HCT116 (cell line): ENCODE data around the gene GZMA. TPM values are rescaled to one million over a fixed set of nuclear protein-coding genes. Genes with fewer than 3 reads are reported as not detected.

Source experiments
- ATAC-seq: fragments of 200-7000 bp; cut with Tn5 transposase; 2 replicates; pipeline ENCODE4 v1.9.1; 2020; ENCODE audit warnings: mild to moderate bottlenecking, moderate library complexity
- BruUV-seq: library from RNA; stranded (reverse); fragments of 400-500 nt; replicated peaks from 2 replicates; lab custom pipeline; 2021; lab: Mats Ljungman, UMichigan
- CTCF ChIA-PET: fragments of 300-600 bp; sonication (Branson Sonifier 250); formaldehyde crosslinking; loops from one replicate; lab custom pipeline; 2021; ENCODE audit warnings: antibody characterized with exemption; lab: Charles Lee
- POLR2A ChIA-PET: fragments of 300-600, 350-600 bp; sonication (Branson Sonifier 250); formaldehyde crosslinking; loops from one replicate; lab custom pipeline; 2021; ENCODE audit warnings: antibody characterized with exemption; lab: Charles Lee
- RAD21 ChIA-PET, 2 experiments: fragments of 300-600 bp; sonication (Branson Sonifier 250); formaldehyde crosslinking; loops; one replicate each; lab custom pipeline; 2023; ENCODE audit warnings: low total read pairs in 2 of 2; ENCODE audit not compliant: uncharacterized antibody in 2 of 2, unreplicated experiment in 2 of 2, low non-redundant PET in 1 of 2; lab: Charles Lee
- DNase-seq: peaks from one replicate; pipeline ENCODE4 v3.0.0-alpha.2; 2010; ENCODE audit warnings: low read depth, low spot score
- H2AFZ ChIP-seq: fragments of 200-600 bp; shearing (Covaris generic), sonication (generic); 2 replicates; pipeline ENCODE4 v1.6.1; 2017; ENCODE audit warnings: low read depth, mixed run types, mixed read lengths, antibody characterized with exemption, low read length; ENCODE audit not compliant: poor library complexity, severe bottlenecking
- H3K27ac ChIP-seq: 2 replicates; pipeline ENCODE4 v1.5.1; 2012; ENCODE audit warnings: low read depth, low read length
- H3K27me3 ChIP-seq: fragments of 200-600 bp; sonication (generic); 2 replicates; pipeline ENCODE4 v1.6.1; 2016; ENCODE audit warnings: mixed run types, low read length, mixed read lengths; ENCODE audit not compliant: insufficient read depth
- H3K36me3 ChIP-seq, 2 experiments: fragments of 200-500 bp in 1 of 2; fragments of 200-600 bp in 1 of 2; sonication (Bioruptor generic) in 1 of 2; sonication (generic) in 1 of 2; 2 replicates each; pipeline versions ENCODE4 v1.5.1 to v1.6.1; 2014 to 2016; ENCODE audit warnings: low read length in 2 of 2, inconsistent platforms in 1 of 2, mixed read lengths in 1 of 2, mixed run types in 1 of 2; ENCODE audit not compliant: insufficient read depth in 2 of 2, control insufficient read depth in 1 of 2
- H3K4me1 ChIP-seq, 2 experiments: fragments of 200-600 bp in 1 of 2; sonication (generic) in 1 of 2; 2 replicates each; pipeline versions ENCODE4 v1.5.1 to v1.6.1; 2012 to 2017; ENCODE audit warnings: low read length in 2 of 2, inconsistent platforms in 1 of 2, mild to moderate bottlenecking in 1 of 2, mixed read lengths in 1 of 2, mixed run types in 1 of 2, moderate library complexity in 1 of 2; ENCODE audit not compliant: insufficient read depth in 2 of 2, control insufficient read depth in 1 of 2
- H3K4me2 ChIP-seq: fragments of 200-600 bp; sonication (generic); 2 replicates; pipeline ENCODE4 v1.6.1; 2017; ENCODE audit warnings: mixed run types, low read length, mixed read lengths
- H3K4me3 ChIP-seq, 2 experiments: fragments of 200-600 bp in 1 of 2; sonication (generic) in 1 of 2; replicated peaks in 1 of 2; 2 replicates each; pipeline ENCODE4 v1.5.1; 2011 to 2016; ENCODE audit warnings: low read length in 2 of 2, control low read depth in 1 of 2, low read depth in 1 of 2, mild to moderate bottlenecking in 1 of 2, mixed read lengths in 1 of 2, mixed run types in 1 of 2
- H3K79me2 ChIP-seq: fragments of 200-600 bp; sonication (generic); 2 replicates; pipeline ENCODE4 v1.6.1; 2017; ENCODE audit warnings: mild to moderate bottlenecking, mixed run types, low read length, moderate library complexity, mixed read lengths; ENCODE audit not compliant: insufficient read depth
- H3K9ac ChIP-seq: fragments of 200-600 bp; sonication (generic); 2 replicates; pipeline ENCODE4 v1.6.1; 2016; ENCODE audit warnings: low read length, mixed read lengths
- H3K9me2 ChIP-seq: fragments of 200-600 bp; sonication (generic), shearing (Covaris generic); 2 replicates; pipeline ENCODE4 v1.6.1; 2017; ENCODE audit warnings: mixed run types, mild to moderate bottlenecking, moderate library complexity; ENCODE audit not compliant: insufficient read depth
- H3K9me3 ChIP-seq, 2 experiments: fragments of 200-500 bp in 1 of 2; fragments of 200-600 bp in 1 of 2; sonication (Bioruptor generic) in 1 of 2; sonication (generic) in 1 of 2; 2 replicates each; pipeline ENCODE4 v1.6.1; 2014 to 2017; ENCODE audit warnings: low read length in 2 of 2, mixed read lengths in 2 of 2, inconsistent platforms in 1 of 2, low read depth in 1 of 2, mild to moderate bottlenecking in 1 of 2, mixed run types in 1 of 2, moderate library complexity in 1 of 2; ENCODE audit not compliant: control insufficient read depth in 1 of 2, insufficient read depth in 1 of 2
- H4K20me1 ChIP-seq: fragments of 200-600 bp; sonication (generic), shearing (Covaris generic); 2 replicates; pipeline ENCODE4 v1.6.1; 2017; ENCODE audit warnings: mixed run types, mild to moderate bottlenecking, moderate library complexity; ENCODE audit not compliant: insufficient read depth
- CBX3 ChIP-seq: IDR thresholded peaks from 2 replicates; pipeline ENCODE4 v1.6.1; 2012; ENCODE audit warnings: low read depth
- CTCF ChIP-seq, 3 experiments: fragments of 200-600 bp in 1 of 3; sonication (generic) in 1 of 3; IDR thresholded peaks in 2 of 3; conservative IDR thresholded peaks in 1 of 3; 2 replicates each; pipeline ENCODE4 v1.5.1; 2012 to 2017; ENCODE audit warnings: low read depth in 2 of 3, low read length in 2 of 3, antibody characterized with exemption in 1 of 3, borderline replicate concordance in 1 of 3, control low read depth in 1 of 3, mild to moderate bottlenecking in 1 of 3, mixed read lengths in 1 of 3, mixed run types in 1 of 3, moderate library complexity in 1 of 3; ENCODE audit not compliant: insufficient read depth in 1 of 3
- RAD21 ChIP-seq: IDR thresholded peaks from 2 replicates; pipeline ENCODE4 v1.6.1; 2012; ENCODE audit warnings: low read depth, mild to moderate bottlenecking
- REST ChIP-seq: IDR thresholded peaks from 2 replicates; pipeline ENCODE4 v1.6.1; 2012; ENCODE audit warnings: low read depth
- YY1 ChIP-seq: IDR thresholded peaks from 2 replicates; pipeline ENCODE4 v1.6.1; 2011; ENCODE audit warnings: low read length, low read depth, moderate library complexity, mild to moderate bottlenecking; ENCODE audit not compliant: insufficient replicate concordance; ENCODE audit errors: extremely low read depth
- ZFX ChIP-seq: fragments of 450-650 bp; IDR thresholded peaks from 2 replicates; pipeline ENCODE4 v1.6.1; 2017
- ZNF274 ChIP-seq: fragments of 200-500 bp; sonication (Bioruptor generic); IDR thresholded peaks from 2 replicates; pipeline ENCODE4 v1.6.1; 2014; ENCODE audit warnings: mild to moderate bottlenecking, low read depth, low read length, inconsistent platforms
- intact Hi-C: fragments of 100-400 bp; cut with micrococcal nuclease; formaldehyde crosslinking; loops from 2 replicates; pipeline ENCODE4 v1.10.0; 2022
- total RNA-seq: library from RNA; stranded (reverse); gene quantifications from one replicate; pipeline ENCODE4 v1.2.1, GENCODE V29; 2021; ENCODE audit not compliant: unreplicated experiment

GZMA gene
- total RNA-seq, 1 experiment from 2014 or later, result not detected

GRCh38 chr5:55146080-55146479, 43.6 kb downstream of the GZMA start (continued):
- no peak for TF ChIP-seq REST
- no peak for TF ChIP-seq YY1
- TF ChIP-seq, all 23 proteins: peak for 0

- POLR2A ChIA-PET, result interaction anchor here (0.7 kb wide), 1 partner anchor 240 kb away, joined by 3 read pairs; no protein-coding TSS in a partner anchor
- RAD21 ChIA-PET, result interaction anchor here (0.6 to 1.0 kb wide), 5 partner anchors 202 to 630 kb away, joined by 3 read pairs; no protein-coding TSS in a partner anchor
- Histone ChIP-seq H3K9ac (no peak overlapping the region), H4K20me1 (no peaks in the 10 kb centered on the region), H3K9me2 (no peaks in the 10 kb centered on the region), H2AFZ (peak overlapping the region; percentile 97), H3K4me2 (peak overlapping the region; percentile 29), H3K27me3 (peaks cover 18% of the 10 kb centered on the region), H3K9me3 (no peaks in the 10 kb centered on the region), H3K27ac (no peak overlapping the region), H3K79me2 (no peaks in the 10 kb centered on the region), H3K4me1 (peaks cover 0 to 7% of the 10 kb centered on the region in 2 experiments; a peak in 2 of 4 replicates), H3K4me3 (no peak overlapping the region), H3K36me3 (no peaks in the 10 kb centered on the region)
- intact Hi-C loops, result loop anchor here (1.0 to 10.0 kb wide), 4 partner anchors 189 to 902 kb away; partner anchors contain the start of gene SNX18
- ATAC-seq (peak; percentile 99), DNase-seq (peak; percentile 82)
- CTCF ChIA-PET, result interaction anchor here (0.9 to 3.8 kb wide), 9 partner anchors 11 to 245 kb away, joined by 3 to 62 read pairs (median 5); partner anchors contain the start of gene GPX8
- no TSS peak for BruUV-seq
- TF ChIP-seq CTCF (IDR thresholded peaks at IDR 0.05 in 2 of 3, conservative IDR thresholded peaks at IDR 0.05 in 1 of 3; ENCODE audit: borderline replicate concordance in 1 of 3, insufficient read depth in 1 of 3, low read depth in 2 of 3, low read length in 2 of 3) (peak; percentile 81 to 95 (median 95)), ZNF274 (no peak), CBX3 (0 out of 2 replicates have a peak, but pooled peaks have one; percentile 16), ZFX (no peak), RAD21 (peak; percentile 93)
Observed at GRCh38 chr5:55146543-55147151, 44.2 kb downstream of the GZMA start.
